OCI-LY1 (cell line): ENCODE results near the gene CNTFR.

ENCODE experiments used
- CTCF ChIP-seq: fragments of 200-600 bp; sonication (generic), shearing (Covaris generic); IDR thresholded peaks from 2 replicates; pipeline ENCODE4 v1.5.1; 2017; ENCODE audit warnings: mild to moderate bottlenecking, antibody characterized with exemption, low read length, moderate library complexity, mixed read lengths
- EZH2 ChIP-seq: fragments of 200-600 bp; sonication (generic), shearing (Covaris generic); IDR thresholded peaks from 2 replicates; pipeline ENCODE4 v1.8.0; 2017; ENCODE audit warnings: borderline replicate concordance, mixed run types, mild to moderate bottlenecking, antibody characterized with exemption, low read length, moderate library complexity, mixed read lengths

GRCh38 chr9:34508951-34509350, 80.6 kb downstream of the CNTFR start:
- TF ChIP-seq CTCF: no peak
- no peak for TF ChIP-seq EZH2
